Liver (tissue), 9 donors: ENCODE data around the gene ERMARD. TPM values are rescaled to one million over a fixed set of nuclear protein-coding genes. Genes with fewer than 3 reads are reported as not detected.

Experiments
- DNase-seq: peaks from one replicate; pipeline ENCODE4 v3.0.0-alpha.2; 2017; ENCODE audit warnings: low spot score
- H3K27ac ChIP-seq, 2 donors: one replicate each; pipeline ENCODE4 v1.7.0; 2013; ENCODE audit warnings: inconsistent platforms in 2 of 2, low read length in 2 of 2, control low read depth in 1 of 2, low read depth in 1 of 2, mild to moderate bottlenecking in 1 of 2
- H3K27me3 ChIP-seq, 4 donors: one replicate each; pipeline versions ENCODE4 v1.6.1 to v1.7.0; 2013; ENCODE audit warnings: low read length in 3 of 4, inconsistent platforms in 1 of 4, mild to moderate bottlenecking in 1 of 4, moderate library complexity in 1 of 4; ENCODE audit not compliant: control insufficient read depth in 4 of 4, insufficient read depth in 4 of 4
- H3K36me3 ChIP-seq, 4 donors: one replicate each; pipeline versions ENCODE4 v1.6.1 to v1.7.0; 2013; ENCODE audit warnings: low read length in 3 of 4, mild to moderate bottlenecking in 3 of 4, low read depth in 1 of 4, moderate library complexity in 1 of 4; ENCODE audit not compliant: control insufficient read depth in 4 of 4, insufficient read depth in 3 of 4
- H3K4me1 ChIP-seq, 4 donors: one replicate each; pipeline versions ENCODE4 v1.6.1 to v1.7.0; 2013; ENCODE audit warnings: low read length in 3 of 4, mild to moderate bottlenecking in 3 of 4, moderate library complexity in 1 of 4; ENCODE audit not compliant: control insufficient read depth in 4 of 4, insufficient read depth in 4 of 4
- H3K4me3 ChIP-seq, 3 donors: one replicate each; pipeline versions ENCODE4 v1.6.1 to v1.7.0; 2013; ENCODE audit warnings: low read length in 3 of 3, control low read depth in 1 of 3, low read depth in 1 of 3, mild to moderate bottlenecking in 1 of 3
- H3K9ac ChIP-seq, 2 donors: one replicate each; pipeline ENCODE4 v1.7.0; 2013; ENCODE audit warnings: low read length in 2 of 2, mild to moderate bottlenecking in 2 of 2, moderate library complexity in 2 of 2, control low read depth in 1 of 2, low read depth in 1 of 2
- H3K9me3 ChIP-seq, 4 donors: one replicate each; pipeline versions ENCODE4 v1.6.1 to v1.7.0; 2013; ENCODE audit warnings: low read length in 3 of 4; ENCODE audit not compliant: control insufficient read depth in 4 of 4
- ATF3 ChIP-seq: IDR thresholded peaks from 2 replicates; pipeline ENCODE4 v1.6.1; 2016; ENCODE audit warnings: antibody characterized with exemption
- CTCF ChIP-seq: fragments of 150-350 bp; IDR thresholded peaks from 2 replicates; pipeline ENCODE4 v1.5.1; 2017; ENCODE audit warnings: improper control_type of control experiment, low read depth, low read length; ENCODE audit not compliant: missing input control
- EGR1 ChIP-seq, 2 donors: IDR thresholded peaks; 2 replicates each; pipeline ENCODE4 v1.6.1; 2016 to 2018; ENCODE audit warnings: antibody characterized with exemption in 2 of 2, low read depth in 2 of 2
- FOXA1 ChIP-seq: IDR thresholded peaks from 2 replicates; pipeline ENCODE4 v1.6.1; 2016; ENCODE audit warnings: antibody characterized with exemption
- FOXA2 ChIP-seq: IDR thresholded peaks from 2 replicates; pipeline ENCODE4 v1.6.1; 2016; ENCODE audit warnings: antibody characterized with exemption
- GABPA ChIP-seq, 2 donors: IDR thresholded peaks in 1 of 2; conservative IDR thresholded peaks in 1 of 2; 2 replicates each; pipeline ENCODE4 v1.6.1; 2016; ENCODE audit warnings: antibody characterized with exemption in 2 of 2, mild to moderate bottlenecking in 1 of 2, moderate library complexity in 1 of 2
- HNF4A ChIP-seq, 2 donors: conservative IDR thresholded peaks; 2 replicates each; pipeline ENCODE4 v1.6.1; 2016; ENCODE audit warnings: antibody characterized with exemption in 2 of 2, mild to moderate bottlenecking in 2 of 2
- JUND ChIP-seq, 2 donors: IDR thresholded peaks; 2 replicates each; pipeline ENCODE4 v1.6.1; 2016; ENCODE audit warnings: antibody characterized with exemption in 2 of 2
- RAD21 ChIP-seq, 2 donors: IDR thresholded peaks; 2 replicates each; pipeline ENCODE4 v1.6.1; 2016; ENCODE audit warnings: antibody characterized with exemption in 2 of 2, mild to moderate bottlenecking in 2 of 2
- RXRA ChIP-seq, 2 donors: IDR thresholded peaks; 2 replicates each; pipeline ENCODE4 v1.6.1; 2017 to 2018; ENCODE audit warnings: antibody characterized with exemption in 2 of 2, mild to moderate bottlenecking in 1 of 2
- TAF1 ChIP-seq: conservative IDR thresholded peaks from 2 replicates; pipeline ENCODE4 v1.6.1; 2016; ENCODE audit warnings: antibody characterized with exemption, mild to moderate bottlenecking
- YY1 ChIP-seq: IDR thresholded peaks from 2 replicates; pipeline ENCODE4 v1.6.1; 2016; ENCODE audit warnings: antibody characterized with exemption, mild to moderate bottlenecking
- WGBS: extraction: QIAGEN DNeasy Blood & Tissue Kit; methylation state at CpG from one replicate; pipeline ENCODE4 v1.1.7; 2013; 5-methylcytosine and 5-hydroxymethylcytosine counted together
- polyA plus RNA-seq, 2 donors: library from polyadenylated mRNA; stranded (reverse) in 1 of 2; unstranded in 1 of 2; fragments of 200-250 nt in 1 of 2; fragments of >200 nt in 1 of 2; fragmentation: Nextera tagmentation in 1 of 2; extraction: Ambion mirVana in 1 of 2; gene quantifications; one replicate each; pipeline versions ENCODE4 v1.2.1 to v1.2.3, GENCODE V29; 2013 to 2015
- total RNA-seq, 2 donors: library from RNA; depleted of rRNA; stranded (reverse); fragments of >200 nt; gene quantifications; one replicate each; pipeline ENCODE4 v1.2.3, GENCODE V29; 2014
- TF ChIP-seq, protein P1 (sequence below): IDR thresholded peaks from 2 replicates; pipeline ENCODE4 v1.6.1; 2016; ENCODE audit warnings: antibody characterized with exemption
- TF ChIP-seq, protein P2 (sequence below): IDR thresholded peaks from 2 replicates; pipeline ENCODE4 v1.6.1; 2016; ENCODE audit warnings: antibody characterized with exemption, mild to moderate bottlenecking
- TF ChIP-seq, protein P3 (sequence below): IDR thresholded peaks from 2 replicates; pipeline ENCODE4 v1.6.1; 2016; ENCODE audit warnings: antibody characterized with exemption
- donor health status: healthy.
- donor health status: healthy.
- donor health status: healthy.
- donor health status: healthy.
- donor health status: healthy.

ERMARD gene
- total and polyA plus RNA-seq, 4 donors: 10.1 to 20.7 (median 14.0) TPM

- WGBS: 82% methylated on average over 4 of the region's 4 CpGs
- DNase-seq: no peak
- Histone ChIP-seq H3K4me3 (no peak overlapping the region), H3K9me3 (no peaks in the 10 kb centered on the region), H3K36me3 (peaks cover 0 to 2% (median 0%) of the 10 kb centered on the region in 4 donors), H3K27ac (no peak overlapping the region), H3K9ac (no peak overlapping the region), H3K27me3 (no peaks in the 10 kb centered on the region), H3K4me1 (peaks cover 4 to 30% (median 23%) of the 10 kb centered on the region in 4 donors)
- TF ChIP-seq GABPA (IDR thresholded peaks at IDR 0.05 in 1 of 2, conservative IDR thresholded peaks at IDR 0.05 in 1 of 2) (no peak), RXRA (IDR thresholded peaks at IDR 0.05) (no peak), HNF4A (conservative IDR thresholded peaks at IDR 0.05) (no peak), FOXA2 (no peak), FOXA1 (no peak), CTCF (no peak), RAD21 (IDR thresholded peaks at IDR 0.05) (no peak), JUND (IDR thresholded peaks at IDR 0.05) (no peak), TAF1 (no peak), ATF3 (no peak), YY1 (no peak), EGR1 (IDR thresholded peaks at IDR 0.05; ENCODE audit: low read depth in 2 of 2) (no peak)
- TF ChIP-seq, protein P1, sequence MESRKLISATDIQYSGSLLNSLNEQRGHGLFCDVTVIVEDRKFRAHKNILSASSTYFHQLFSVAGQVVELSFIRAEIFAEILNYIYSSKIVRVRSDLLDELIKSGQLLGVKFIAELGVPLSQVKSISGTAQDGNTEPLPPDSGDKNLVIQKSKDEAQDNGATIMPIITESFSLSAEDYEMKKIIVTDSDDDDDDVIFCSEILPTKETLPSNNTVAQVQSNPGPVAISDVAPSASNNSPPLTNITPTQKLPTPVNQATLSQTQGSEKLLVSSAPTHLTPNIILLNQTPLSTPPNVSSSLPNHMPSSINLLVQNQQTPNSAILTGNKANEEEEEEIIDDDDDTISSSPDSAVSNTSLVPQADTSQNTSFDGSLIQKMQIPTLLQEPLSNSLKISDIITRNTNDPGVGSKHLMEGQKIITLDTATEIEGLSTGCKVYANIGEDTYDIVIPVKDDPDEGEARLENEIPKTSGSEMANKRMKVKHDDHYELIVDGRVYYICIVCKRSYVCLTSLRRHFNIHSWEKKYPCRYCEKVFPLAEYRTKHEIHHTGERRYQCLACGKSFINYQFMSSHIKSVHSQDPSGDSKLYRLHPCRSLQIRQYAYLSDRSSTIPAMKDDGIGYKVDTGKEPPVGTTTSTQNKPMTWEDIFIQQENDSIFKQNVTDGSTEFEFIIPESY: no peak
- TF ChIP-seq, protein P2, sequence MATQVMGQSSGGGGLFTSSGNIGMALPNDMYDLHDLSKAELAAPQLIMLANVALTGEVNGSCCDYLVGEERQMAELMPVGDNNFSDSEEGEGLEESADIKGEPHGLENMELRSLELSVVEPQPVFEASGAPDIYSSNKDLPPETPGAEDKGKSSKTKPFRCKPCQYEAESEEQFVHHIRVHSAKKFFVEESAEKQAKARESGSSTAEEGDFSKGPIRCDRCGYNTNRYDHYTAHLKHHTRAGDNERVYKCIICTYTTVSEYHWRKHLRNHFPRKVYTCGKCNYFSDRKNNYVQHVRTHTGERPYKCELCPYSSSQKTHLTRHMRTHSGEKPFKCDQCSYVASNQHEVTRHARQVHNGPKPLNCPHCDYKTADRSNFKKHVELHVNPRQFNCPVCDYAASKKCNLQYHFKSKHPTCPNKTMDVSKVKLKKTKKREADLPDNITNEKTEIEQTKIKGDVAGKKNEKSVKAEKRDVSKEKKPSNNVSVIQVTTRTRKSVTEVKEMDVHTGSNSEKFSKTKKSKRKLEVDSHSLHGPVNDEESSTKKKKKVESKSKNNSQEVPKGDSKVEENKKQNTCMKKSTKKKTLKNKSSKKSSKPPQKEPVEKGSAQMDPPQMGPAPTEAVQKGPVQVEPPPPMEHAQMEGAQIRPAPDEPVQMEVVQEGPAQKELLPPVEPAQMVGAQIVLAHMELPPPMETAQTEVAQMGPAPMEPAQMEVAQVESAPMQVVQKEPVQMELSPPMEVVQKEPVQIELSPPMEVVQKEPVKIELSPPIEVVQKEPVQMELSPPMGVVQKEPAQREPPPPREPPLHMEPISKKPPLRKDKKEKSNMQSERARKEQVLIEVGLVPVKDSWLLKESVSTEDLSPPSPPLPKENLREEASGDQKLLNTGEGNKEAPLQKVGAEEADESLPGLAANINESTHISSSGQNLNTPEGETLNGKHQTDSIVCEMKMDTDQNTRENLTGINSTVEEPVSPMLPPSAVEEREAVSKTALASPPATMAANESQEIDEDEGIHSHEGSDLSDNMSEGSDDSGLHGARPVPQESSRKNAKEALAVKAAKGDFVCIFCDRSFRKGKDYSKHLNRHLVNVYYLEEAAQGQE: no peak
- TF ChIP-seq, protein P3, sequence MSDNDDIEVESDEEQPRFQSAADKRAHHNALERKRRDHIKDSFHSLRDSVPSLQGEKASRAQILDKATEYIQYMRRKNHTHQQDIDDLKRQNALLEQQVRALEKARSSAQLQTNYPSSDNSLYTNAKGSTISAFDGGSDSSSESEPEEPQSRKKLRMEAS: no peak
Measured at GRCh38 chr6:169788809-169789145, 37.4 kb downstream of the ERMARD start.
